ENCODE data around the gene CEP162. TPM values are rescaled to one million over a fixed set of nuclear protein-coding genes. Genes with fewer than 3 reads are reported as not detected.
A peak's percentile ranks its signal among the peaks of the same experiment; 100 is the strongest.
"Not testable (repeated sequence)": the region's sequence is repeated elsewhere in the genome, so short reads cannot be mapped to it uniquely, and the experiment has no call there.

The CEP162 gene
- total RNA-seq, 1 donor from 2014 or later: 15.7 TPM

DNA sequence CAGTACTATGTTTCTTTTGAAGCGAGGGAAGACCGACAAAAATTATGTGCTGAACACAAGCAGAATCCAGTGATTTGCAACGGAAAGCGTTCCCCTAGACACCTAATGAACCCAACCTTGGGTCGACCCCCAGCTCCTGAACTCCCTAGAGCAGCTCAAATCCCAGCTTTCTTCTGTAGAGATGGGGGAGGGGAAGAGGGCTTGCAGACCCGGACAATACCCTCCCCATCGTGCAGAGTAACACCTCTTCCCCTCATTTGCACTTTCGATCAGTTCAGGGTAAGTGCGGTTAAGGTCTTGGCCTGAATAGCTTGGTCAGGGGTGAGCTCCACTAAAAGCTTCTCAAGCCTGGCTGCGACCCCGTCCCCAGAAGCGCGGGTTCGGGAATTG, 404 bp downstream of the CEP162 start:
- H3K27ac Mint-ChIP-seq: peak overlapping the region; percentile 93
- peaks cover 17% of the 10 kb centered on the region for H3K4me1 Mint-ChIP-seq
- TF ChIP-seq, protein P1, sequence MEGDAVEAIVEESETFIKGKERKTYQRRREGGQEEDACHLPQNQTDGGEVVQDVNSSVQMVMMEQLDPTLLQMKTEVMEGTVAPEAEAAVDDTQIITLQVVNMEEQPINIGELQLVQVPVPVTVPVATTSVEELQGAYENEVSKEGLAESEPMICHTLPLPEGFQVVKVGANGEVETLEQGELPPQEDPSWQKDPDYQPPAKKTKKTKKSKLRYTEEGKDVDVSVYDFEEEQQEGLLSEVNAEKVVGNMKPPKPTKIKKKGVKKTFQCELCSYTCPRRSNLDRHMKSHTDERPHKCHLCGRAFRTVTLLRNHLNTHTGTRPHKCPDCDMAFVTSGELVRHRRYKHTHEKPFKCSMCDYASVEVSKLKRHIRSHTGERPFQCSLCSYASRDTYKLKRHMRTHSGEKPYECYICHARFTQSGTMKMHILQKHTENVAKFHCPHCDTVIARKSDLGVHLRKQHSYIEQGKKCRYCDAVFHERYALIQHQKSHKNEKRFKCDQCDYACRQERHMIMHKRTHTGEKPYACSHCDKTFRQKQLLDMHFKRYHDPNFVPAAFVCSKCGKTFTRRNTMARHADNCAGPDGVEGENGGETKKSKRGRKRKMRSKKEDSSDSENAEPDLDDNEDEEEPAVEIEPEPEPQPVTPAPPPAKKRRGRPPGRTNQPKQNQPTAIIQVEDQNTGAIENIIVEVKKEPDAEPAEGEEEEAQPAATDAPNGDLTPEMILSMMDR (IDR thresholded peaks at IDR 0.05; ENCODE audit: unreplicated experiment): no peak

DNA sequence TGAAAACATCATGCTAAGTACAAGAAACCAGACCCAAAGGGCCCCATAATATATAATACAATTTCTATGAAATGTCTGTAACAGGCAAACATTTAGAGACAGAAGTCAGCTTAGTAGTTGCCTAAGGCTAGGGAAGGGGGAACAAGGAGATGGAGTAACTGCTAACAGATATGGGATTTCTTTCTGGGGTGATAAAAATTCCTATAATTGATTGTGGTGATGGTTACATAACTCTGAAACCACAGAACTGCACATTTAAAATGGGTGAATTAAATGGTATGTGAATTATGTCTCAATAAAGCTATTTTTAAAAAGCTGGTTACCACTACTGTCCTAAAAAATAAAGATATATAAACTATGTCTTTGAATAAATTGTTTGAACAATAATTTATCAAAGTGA, 3.2 kb downstream of the CEP162 start:
- H3K9me3 Mint-ChIP-seq: no peaks in the 10 kb centered on the region
- no peak overlapping the region for H3K4me3 Mint-ChIP-seq
- peaks cover 19% of the 10 kb centered on the region for H3K4me1 Mint-ChIP-seq
- TF ChIP-seq, protein P1 (IDR thresholded peaks at IDR 0.05; ENCODE audit: unreplicated experiment): no peak
- H3K27ac Mint-ChIP-seq: no peak overlapping the region
- H3K27me3 Mint-ChIP-seq (ENCODE audit: low read depth): peaks cover 4% of the 10 kb centered on the region
- no peaks in the 10 kb centered on the region for H3K36me3 Mint-ChIP-seq
- no peak for DNase-seq (ENCODE audit: low spot score in 2 of 2, unreplicated experiment in 2 of 2)

More for the DNA sequence above, 404 bp downstream of the CEP162 start:
- Mint-ChIP-seq H3K9me3 (no peaks in the 10 kb centered on the region), H3K36me3 (no peaks in the 10 kb centered on the region), H3K4me3 (peak overlapping the region; percentile 99), H3K27me3 (ENCODE audit: low read depth) (peaks cover 25% of the 10 kb centered on the region)
- no peak for DNase-seq (ENCODE audit: low spot score in 2 of 2, unreplicated experiment in 2 of 2)

DNA sequence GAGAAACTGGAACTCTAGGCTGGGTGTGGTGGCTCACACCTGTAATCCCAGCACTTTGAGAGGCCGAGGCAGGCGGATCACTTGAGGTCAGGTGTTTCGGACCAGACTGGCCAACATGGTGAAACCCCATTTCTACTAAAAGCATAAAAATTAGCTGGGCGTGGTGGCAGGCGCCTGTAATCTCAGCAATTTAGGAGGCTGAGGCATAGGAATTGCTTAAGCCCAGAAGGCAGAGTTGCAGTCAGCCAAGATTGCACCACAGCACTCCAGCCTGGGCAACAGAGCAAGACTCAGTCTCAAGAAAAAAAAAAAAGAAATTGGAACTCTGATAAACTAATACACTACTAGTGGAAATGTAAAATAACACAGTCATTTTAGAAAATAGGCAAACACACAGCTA, 3.8 kb downstream of the CEP162 start:
- H3K36me3 Mint-ChIP-seq; H3K9me3 Mint-ChIP-seq; H3K27me3 Mint-ChIP-seq (ENCODE audit: low read depth); DNase-seq (ENCODE audit: low spot score in 2 of 2, unreplicated experiment in 2 of 2); H3K4me3 Mint-ChIP-seq; H3K27ac Mint-ChIP-seq: not testable (repeated sequence)
- H3K4me1 Mint-ChIP-seq: peaks cover 19% of the 10 kb centered on the region

DNA sequence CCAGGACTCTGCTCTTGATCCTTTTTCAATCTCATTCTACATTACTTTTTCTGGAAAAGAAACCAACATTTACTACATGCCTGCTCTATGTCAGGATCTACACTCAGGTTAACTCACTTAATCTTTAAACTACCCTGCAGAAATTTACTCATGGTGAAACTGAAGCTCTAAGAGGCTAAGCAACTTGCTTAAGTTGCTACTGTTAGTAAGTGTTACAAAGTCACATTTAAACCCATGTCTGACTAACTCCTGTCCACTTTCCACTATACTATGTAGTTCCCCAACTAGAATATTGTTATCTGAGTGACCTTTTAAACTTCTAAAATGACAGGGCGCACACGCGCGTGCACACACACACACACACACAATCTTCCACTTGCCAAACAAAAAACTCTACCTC, 5.0 kb downstream of the CEP162 start:
- TF ChIP-seq, protein P1 (IDR thresholded peaks at IDR 0.05; ENCODE audit: unreplicated experiment): no peak

DNA sequence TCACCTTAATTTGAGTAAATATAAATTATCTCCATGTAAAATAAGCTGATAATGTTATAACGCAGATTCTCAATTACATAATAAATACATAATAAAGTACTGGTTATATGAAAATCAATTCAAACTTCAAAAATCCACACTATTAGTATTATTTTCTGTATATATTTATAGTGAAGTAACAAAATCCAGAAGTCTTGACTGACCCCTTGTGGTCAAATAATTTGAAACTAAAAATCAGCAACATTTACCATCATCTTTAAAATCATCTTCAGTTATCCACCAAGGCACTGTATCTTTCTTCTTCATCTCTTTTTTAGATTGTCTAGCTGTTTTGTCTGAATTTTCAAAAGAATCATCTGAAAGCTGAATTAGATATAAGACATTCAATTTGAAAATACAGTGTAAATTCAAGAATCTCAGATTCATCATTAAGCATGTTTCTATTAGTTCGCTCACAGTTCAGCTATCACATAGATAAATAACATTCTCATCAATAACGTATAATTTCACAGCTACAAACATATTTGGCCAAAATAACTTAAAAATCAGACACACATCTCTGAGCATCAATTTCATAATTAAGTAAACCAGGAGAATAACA, 6.5 kb downstream of the CEP162 start:
- peaks cover 9% of the 10 kb centered on the region for H3K4me1 Mint-ChIP-seq
- H3K4me3 Mint-ChIP-seq: no peak overlapping the region
- H3K9me3 Mint-ChIP-seq: no peaks in the 10 kb centered on the region
- TF ChIP-seq, protein P1 (IDR thresholded peaks at IDR 0.05; ENCODE audit: unreplicated experiment): peak; percentile 87
- H3K27ac Mint-ChIP-seq: no peak overlapping the region
- no peak for DNase-seq (ENCODE audit: low spot score in 2 of 2, unreplicated experiment in 2 of 2)
- H3K36me3 Mint-ChIP-seq: no peaks in the 10 kb centered on the region
- no peaks in the 10 kb centered on the region for H3K27me3 Mint-ChIP-seq (ENCODE audit: low read depth)

More for the DNA sequence above, 5.0 kb downstream of the CEP162 start:
- peaks cover 19% of the 10 kb centered on the region for H3K4me1 Mint-ChIP-seq
- DNase-seq (ENCODE audit: low spot score in 2 of 2, unreplicated experiment in 2 of 2): no peak
- H3K36me3 Mint-ChIP-seq: no peaks in the 10 kb centered on the region
- H3K4me3 Mint-ChIP-seq: no peak overlapping the region
- no peaks in the 10 kb centered on the region for H3K27me3 Mint-ChIP-seq (ENCODE audit: low read depth)
- peak overlapping the region; percentile 10 for H3K27ac Mint-ChIP-seq
- H3K9me3 Mint-ChIP-seq: no peaks in the 10 kb centered on the region

DNA sequence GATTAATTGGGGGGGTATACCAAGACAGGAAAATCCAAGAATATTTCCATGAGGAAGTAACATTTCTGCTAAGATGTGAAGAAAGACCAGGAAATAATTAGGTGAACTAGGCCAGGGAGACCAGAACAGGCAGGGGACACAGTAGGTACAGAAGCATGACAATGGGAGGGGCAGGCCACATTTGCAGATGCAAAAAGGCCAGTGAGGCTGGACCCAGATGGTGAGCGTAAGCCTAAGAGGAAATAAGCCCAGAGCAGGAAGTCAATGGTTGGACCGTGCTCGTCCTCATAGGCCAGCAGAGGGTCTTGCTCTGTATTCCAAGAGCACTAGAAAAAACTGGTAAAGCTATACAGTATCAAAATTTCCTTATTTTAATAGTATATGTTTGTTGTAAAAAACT, 9.4 kb downstream of the CEP162 start:
- H3K27ac Mint-ChIP-seq: no peak overlapping the region
- TF ChIP-seq, protein P1 (IDR thresholded peaks at IDR 0.05; ENCODE audit: unreplicated experiment): no peak
- no peak for DNase-seq (ENCODE audit: low spot score in 2 of 2, unreplicated experiment in 2 of 2)

More for the DNA sequence above, 9.4 kb downstream of the CEP162 start:
- H3K36me3 Mint-ChIP-seq: peaks cover 3% of the 10 kb centered on the region
- no peak overlapping the region for H3K4me3 Mint-ChIP-seq
- no peaks in the 10 kb centered on the region for H3K9me3 Mint-ChIP-seq
- H3K4me1 Mint-ChIP-seq: peaks cover 5% of the 10 kb centered on the region
- no peaks in the 10 kb centered on the region for H3K27me3 Mint-ChIP-seq (ENCODE audit: low read depth)
